GM21529 (cell line): ENCODE results near the gene KRTAP2-3.
"Not testable (repeated sequence)": the region's sequence is repeated elsewhere in the genome, so short reads cannot be mapped to it uniquely, and the experiment has no call there.

Experiments used
- ATAC-seq: cut with Tn5 transposase; IDR thresholded peaks from one replicate; pipeline ENCODE4 v1.9.1; 2021; ENCODE audit not compliant: unreplicated experiment

KRTAP2-3 gene, protein sequence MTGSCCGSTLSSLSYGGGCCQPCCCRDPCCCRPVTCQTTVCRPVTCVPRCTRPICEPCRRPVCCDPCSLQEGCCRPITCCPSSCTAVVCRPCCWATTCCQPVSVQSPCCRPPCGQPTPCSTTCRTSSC

DNA sequence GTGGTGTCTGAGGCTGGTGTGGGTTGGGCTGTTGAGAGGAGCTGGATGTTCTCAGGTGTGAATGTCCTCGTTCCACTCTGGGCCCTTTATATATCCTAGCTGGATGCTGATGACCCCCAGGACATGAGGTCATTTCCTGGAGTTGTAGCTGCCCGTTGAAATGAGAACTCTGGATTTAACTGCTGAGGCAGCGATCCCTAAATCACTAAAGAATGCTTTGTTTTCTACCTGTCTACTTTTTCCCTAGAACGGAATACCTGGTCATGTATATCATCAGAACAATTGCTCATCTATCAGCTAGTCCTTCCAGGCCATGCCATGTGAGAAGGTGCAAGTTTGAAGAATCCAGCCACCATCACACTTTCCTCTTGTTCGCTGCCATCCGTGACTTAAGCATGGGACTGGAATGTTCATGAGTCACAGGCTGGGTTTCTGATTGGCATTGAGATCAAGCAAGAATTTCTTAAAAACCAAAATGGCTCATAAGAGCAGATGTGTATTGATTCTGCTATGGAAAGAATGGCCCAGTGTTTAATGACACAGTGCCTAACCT is at the start of gene KRTAP2-3:
TSS of gene KRTAP2-3 (minus strand) at position 63 of the 553 bp plus-strand sequence. CDS start 64 bp downstream, outside the sequence.
- no peak for ATAC-seq

DNA sequence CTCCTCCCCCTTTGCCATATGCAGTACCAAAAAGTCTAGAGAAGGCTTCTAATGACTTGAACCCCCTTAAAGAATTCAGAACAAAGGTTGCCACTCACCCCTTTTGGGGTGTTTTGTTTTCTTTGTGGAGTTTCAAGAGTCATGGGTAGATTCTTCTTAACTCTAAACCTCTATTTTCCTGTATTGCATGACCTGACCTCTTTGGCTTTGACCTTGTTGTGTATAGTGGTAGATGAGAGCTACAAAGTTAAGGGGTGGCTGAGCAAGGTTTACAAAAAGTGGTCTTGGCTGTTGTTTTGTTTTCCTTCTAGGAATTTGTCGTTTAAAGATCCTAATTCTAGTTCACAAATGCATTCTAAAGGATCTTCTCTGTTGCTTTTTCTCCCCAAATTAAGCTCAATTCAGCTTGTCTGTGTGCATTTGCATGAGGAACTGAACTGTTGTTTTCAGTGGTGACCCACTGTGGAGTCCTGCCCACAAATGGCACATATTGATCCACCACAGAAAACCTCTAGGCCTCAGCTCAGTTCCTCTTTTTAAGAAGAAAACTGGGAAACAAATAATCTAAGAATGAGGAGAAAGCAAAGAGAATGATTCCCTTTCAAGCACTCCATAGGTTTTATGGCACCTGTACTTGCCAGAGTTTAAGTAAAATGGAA is 48.9 kb upstream of the KRTAP2-3 start:
- not testable (repeated sequence) for ATAC-seq

DNA sequence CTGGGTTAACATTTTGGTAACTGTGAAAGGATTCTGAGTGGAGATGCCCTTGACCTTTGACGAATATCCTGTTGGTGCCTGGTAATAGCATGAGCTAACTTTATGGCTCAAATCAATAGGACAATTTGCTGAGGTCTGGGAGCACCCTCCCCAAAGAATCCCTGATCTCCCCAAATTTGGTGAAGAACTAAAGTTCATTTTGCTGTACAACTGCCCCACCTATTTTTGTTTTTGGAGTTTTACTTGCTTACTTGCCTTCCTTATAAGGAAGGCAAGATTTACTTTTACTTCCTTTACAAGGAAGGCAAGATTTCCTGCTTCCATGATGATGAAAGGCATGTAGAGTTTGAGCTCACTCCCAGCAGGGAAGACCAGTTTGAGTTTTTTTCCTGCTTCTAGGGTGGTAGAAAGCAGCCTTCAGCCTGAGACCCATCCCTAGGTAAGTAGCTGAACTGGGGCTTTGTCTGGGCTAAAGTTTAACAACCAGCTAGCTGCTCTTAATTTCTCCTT is 48.1 kb upstream of the KRTAP2-3 start:
- ATAC-seq: no peak

DNA sequence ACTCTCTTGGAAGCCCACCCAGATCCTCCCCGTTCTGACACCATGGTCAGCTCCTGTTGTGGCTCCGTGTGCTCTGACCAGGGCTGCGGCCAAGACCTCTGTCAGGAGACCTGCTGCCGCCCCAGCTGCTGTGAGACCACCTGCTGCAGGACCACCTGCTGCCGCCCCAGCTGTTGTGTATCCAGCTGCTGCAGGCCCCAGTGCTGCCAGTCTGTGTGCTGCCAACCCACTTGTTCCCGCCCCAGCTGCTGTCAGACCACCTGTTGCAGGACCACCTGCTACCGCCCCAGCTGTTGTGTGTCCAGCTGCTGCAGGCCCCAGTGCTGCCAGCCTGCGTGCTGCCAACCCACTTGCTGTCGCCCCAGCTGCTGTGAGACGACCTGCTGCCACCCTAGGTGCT is 45.4 kb upstream of the KRTAP2-3 start, which contains the start of gene KRTAP4-9:
TSS of gene KRTAP4-9 (plus strand) at position 43 of the 400 bp plus-strand sequence. CDS start at position 43, 0 bp downstream.
- not testable (repeated sequence) for ATAC-seq

DNA sequence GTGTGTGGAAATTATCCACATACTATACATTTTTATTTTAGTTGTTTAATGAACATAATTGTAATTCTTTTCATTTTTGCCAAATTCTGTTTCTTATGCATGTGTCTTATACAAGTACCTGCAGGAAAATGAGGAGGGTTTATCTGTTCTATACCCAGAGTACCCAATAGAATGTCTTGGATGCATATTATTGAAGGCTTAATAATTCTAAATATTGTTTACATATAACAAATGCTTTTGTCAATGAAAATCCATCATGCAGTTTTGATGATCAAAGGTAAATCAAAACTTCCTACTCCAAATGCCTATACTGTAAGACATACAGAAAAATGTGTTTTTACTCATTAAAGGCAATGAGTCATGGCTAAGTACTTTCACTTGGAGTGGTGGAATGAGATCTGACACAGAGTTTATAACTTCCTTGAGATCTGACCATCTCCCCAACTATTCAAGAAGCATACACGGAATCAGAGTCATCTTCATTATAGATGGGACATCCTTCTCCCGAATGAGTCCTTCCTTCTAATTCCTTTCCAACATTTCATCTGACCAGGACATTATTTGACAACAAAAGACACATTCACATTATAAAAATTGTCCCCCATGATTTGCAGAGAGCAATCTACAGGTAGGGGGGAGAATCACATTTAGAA is 44.6 kb upstream of the KRTAP2-3 start:
- not testable (repeated sequence) for ATAC-seq

DNA sequence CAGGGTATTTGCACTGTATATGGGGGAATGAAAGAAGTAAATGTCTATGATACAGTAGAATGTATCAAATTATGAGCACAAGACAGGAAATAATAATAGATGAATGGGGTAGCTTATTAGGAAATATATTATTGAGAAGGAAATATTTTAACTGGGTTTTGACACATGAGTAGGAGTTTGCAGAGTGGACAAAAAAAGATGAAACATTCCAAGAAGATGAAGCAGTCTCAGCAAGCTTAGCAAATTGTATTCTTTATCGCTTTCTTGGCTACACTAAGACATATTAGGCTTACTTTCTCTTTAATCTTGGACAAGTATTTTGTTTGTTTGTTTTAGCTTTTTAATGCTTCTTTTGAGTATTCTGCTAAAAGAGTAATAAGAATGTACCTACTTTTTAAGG is 44.0 kb upstream of the KRTAP2-3 start:
- no peak for ATAC-seq

DNA sequence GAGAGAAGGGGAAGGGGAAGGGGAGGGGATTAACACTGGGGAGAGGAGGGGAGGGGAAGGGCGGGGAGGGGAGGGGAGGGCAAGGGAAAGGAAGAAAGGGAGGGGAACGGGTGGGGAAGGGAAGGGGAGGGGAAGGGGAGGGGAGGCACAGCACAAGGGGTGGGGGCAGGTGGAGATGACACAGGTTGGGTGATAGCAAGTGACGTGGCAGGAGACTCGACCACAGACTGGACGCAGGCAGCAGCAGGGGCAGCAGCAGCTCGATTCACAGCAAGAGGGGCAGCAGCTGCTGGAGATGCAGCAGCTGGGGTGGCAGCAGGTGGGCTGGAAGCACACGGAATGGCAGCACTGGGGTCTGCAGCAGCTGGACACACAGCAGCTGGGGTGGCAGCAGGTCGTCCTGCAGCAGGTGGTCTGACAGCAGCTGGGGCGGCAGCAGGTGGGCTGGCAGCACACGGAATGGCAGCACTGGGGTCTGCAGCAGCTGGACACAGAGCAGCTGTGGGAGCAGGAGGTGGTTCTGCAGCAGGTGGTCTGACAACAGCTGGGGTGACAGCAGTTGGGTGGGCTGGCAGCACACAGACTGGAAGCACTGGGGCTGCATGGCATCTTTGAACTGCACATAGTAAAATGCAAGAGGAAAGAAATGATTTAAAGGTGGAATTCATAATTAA is 41.8 kb upstream of the KRTAP2-3 start, which contains the start of gene KRTAP4-16:
TSS of gene KRTAP4-16 (minus strand) at position 624 of the 674 bp plus-strand sequence. CDS start at position 624, 0 bp downstream.
- no peak for ATAC-seq

DNA sequence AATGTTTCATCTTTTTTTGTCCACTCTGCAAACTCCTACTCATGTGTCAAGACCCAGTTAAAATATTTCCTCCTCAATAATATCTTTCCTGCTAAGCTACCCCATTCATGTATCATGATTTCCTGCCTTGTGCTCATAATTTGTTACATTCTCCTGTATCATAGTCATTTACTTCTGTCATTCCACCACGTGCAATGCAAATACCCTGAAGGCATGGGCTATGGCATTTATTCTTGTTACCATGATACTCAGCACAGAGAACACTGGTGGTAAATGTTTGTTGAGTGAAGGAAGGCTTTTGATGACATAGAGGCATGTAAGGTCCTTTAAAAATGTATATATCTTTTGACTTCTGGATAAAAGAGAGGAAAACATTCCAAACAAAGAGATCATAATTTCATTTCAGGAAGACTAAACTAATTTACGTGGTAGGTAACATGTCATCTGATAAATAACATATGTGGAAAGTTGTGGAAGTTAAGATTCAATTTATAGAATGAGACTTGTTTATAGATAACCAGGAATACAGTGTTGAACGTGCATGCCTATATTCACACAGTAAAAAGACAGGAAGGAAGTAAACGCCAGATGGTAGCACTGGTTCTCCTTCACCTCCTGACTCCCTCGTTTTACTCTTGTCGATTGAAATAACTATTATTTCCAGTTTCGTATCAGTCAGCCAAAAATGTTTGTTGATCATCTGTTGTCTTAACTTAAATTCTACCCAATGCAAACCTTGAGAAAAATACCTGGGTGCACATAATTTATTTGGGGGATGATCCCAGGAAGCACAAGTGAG is 40.0 kb upstream of the KRTAP2-3 start:
- ATAC-seq: not testable (repeated sequence)

DNA sequence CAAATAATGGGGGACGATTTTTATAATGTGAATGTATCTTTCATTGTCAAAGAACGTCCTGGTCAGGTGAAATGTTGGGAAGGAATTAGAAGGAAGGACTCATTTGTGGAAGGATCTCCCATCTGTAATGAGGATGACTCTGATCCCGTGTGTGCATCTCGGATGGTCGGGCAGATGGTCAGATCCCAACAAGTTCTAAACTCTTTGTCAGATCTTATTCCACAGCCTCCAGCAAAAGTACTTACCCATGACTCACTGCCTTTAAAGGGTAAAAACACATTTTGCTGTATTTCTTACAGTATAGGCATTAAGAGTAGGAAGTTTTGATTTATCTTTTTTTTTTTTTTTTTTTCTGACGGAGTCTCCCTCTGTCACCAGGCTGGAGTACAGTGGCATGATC is 38.6 kb upstream of the KRTAP2-3 start:
- no peak for ATAC-seq

DNA sequence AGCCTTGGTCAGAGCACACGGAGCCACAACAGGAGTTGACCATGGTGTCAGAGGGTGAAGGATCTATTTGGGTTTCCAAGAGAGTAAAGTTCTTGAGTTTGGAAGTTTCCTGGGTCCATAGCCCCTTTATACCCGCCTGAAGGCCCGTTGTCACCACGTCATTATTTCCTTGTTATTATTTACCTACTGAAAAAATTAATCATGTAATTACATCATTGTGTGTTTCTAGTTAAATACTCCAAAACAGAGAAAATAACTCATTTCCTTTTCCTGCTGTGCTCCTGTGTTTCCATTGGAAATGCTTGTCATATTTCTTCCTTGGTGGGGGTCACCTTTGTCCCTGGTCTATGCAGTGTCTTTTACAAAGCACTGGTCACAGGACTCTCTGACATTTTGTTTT is 38.1 kb upstream of the KRTAP2-3 start, which contains the start of gene KRTAP4-8:
TSS of gene KRTAP4-8 (minus strand) at position 101 of the 400 bp plus-strand sequence. CDS start at position 43, 58 bp downstream.
- ATAC-seq: no peak

DNA sequence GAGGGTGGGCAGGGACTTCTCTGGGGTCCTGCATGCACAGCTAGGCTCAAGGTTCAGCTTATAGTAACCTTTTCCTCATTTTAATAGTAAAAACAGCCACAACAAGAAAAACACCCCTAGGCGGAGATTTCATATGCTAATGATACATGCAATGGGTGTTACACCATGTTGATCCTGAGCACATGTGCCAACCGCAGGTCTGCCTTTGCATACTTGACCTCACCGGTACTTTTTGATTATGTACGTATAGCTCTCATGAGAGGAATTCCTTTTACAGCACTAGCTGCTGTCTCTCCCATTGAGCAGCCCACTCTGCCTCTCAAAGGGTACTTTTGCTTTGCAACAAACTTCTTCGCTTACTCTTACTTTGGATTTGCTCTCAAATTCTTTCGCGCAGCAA is 36.1 kb upstream of the KRTAP2-3 start:
- no peak for ATAC-seq

DNA sequence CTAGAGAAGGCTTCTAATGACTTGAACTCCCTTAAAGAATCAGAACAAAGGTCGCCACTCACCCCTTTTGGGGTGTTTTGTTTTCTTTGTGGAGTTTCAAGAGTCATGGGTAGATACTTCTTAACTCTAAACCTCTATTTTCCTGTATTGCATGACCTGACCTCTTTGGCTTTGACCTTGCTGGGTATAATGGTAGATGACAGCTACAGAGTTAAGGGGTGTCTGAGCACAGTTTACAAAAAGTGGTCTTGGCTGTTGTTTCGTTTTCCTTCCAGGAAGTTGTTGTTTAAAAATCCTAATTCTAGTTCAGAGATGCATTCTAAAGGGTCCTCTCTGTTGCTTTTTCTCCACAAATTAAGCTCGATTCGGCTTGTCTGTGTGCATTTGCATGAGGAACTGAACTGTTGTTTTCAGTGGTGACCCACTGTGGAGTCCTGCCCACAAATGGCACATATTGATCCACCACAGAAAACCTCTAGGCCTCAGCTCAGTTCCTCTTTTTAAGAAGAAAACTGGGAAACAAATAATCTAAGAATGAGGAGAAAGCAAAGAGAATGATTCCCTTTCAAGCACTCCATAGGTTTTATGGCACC is 28.9 kb upstream of the KRTAP2-3 start:
- not testable (repeated sequence) for ATAC-seq

DNA sequence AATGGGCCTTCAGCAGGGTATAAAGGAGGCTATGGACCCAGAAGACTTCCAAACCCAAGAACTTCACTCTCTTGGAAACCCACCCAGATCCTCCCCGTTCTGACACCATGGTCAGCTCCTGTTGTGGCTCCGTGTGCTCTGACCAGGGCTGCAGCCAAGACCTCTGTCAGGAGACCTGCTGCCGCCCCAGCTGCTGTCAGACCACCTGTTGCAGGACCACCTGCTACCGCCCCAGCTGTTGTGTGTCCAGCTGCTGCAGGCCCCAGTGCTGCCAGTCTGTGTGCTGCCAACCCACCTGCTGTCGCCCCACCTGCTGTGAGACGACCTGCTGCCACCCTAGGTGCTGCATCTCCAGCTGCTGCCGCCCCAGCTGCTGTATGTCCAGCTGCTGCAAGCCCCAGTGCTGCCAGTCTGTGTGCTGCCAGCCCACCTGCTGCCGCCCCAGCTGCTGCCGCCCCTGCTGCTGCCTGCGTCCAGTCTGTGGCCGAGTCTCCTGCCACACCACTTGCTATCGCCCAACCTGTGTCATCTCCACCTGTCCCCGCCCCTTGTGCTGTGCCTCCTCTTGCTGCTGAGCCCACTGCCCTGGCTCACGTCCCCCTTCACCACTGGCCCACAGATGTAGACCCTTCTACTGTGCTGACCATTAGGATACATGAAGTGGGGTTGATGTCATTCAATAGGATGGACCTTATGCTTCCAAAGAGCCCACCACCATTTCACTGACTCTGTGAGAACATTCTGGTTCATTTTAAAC is 24.4 kb upstream of the KRTAP2-3 start, which contains the start of gene KRTAP4-7:
TSS of gene KRTAP4-7 (plus strand) at position 51 of the 757 bp plus-strand sequence. CDS start at position 108, 57 bp downstream.
- not testable (repeated sequence) for ATAC-seq

DNA sequence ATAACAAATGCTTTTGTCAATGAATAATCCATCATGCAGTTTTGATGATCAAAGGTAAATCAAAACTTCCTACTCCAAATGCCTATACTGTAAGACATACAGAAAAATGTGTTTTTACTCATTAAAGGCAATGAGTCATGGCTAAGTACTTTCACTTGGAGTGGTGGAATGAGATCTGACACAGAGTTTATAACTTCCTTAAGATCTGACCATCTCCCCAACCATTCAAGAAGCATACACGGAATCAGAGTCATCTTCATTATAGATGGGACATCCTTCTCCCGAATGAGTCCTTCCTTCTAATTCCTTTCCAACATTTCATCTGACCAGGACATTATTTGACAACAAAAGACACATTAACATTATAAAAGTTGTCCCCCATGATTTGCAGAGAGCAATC is 23.5 kb upstream of the KRTAP2-3 start:
- ATAC-seq: not testable (repeated sequence)

DNA sequence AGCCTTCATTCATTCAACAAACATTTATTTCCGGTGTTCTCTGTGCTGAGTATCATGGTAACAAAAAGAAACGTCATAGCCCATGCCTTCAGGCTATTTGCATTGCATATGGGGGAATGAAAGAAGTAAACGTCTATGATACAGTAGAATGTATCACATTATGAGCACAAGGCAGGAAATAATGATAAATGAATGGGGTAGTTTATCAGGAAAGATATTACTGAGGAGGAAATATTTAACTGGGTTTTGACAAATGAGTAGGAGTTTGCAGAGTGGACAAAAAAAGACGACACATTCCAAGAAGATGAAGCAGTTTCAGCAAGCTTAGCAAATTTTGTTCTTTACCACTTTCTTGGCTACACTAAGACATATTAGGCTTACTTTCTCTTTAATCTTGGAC is 22.7 kb upstream of the KRTAP2-3 start:
- no peak for ATAC-seq

DNA sequence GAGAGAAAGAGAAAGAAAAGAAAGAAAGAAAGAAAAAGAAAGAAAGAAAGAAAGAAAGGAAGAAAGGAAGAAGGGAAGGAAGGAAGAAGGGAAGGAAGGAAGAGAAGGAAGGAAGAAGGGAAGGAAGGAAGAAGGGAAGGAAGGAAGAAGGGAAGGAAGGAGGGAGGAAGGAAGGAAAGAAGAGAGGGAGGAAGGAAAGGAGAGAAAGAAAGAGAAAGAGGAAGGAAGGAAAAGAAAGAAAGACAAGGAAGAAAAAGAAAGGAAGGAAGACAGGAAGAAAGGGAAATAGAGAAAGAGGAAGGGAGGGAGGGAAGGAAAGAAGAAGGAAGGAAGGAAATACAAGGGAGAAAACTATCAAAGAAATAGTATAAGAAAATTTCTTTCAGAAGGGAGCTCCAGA is 16.9 kb upstream of the KRTAP2-3 start:
- ATAC-seq: no peak

DNA sequence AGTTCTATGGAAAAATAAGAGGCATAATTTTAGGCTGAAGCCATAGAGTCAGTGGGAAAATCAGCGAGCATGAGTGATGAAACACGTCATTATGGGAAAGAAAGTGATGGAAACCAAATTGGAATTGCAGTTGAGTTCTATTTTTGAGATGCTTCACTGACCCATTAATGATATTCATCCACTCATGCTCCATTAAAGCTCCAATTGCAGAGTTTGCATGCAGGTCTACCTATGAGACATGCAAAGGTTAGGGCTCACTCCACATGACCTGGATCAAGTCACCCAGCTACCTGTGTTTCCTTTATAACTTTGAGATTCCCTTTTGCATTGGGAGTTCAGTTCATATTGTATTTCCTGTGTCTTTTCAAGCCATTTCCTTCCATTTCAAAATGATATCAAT is 13.8 kb upstream of the KRTAP2-3 start:
- no peak for ATAC-seq

DNA sequence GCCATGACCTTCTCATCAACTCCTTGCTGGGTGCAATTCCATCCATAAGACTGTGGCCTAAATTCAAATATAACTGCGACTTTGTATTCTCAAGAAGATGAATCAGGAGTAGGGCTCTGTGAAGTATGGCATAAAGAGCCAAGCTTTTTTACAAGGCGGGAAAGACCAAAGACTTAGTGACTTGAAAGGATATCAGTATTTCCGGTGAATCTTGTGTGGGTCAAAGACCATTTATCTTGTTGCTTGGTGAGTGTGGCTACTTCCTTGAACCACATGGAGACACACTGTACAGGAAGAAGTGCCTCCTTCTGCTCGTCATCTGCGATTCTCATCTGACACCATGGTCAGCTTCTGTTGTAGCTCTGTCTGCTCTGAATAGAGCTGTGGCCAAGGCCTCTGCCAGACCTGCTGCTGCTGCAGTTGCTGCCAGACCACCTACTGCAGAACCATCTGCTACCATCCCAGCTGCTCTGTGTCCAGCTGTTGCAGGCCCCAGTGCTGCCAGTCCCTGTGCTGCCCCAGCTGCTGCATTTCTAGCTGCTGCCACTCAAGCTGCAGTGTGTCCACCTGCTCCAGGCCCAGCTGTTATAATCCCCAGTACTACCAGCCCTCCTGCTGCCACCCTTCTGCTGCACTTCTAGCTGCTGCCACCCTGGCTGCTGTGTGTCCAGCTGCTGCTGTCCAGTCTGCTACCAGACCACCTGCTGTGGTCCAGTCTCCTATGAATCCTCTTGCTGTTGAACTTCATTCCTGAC is 11.9 kb upstream of the KRTAP2-3 start:
- ATAC-seq: no peak
